ENCODE results near the gene COL5A2. TPM values are rescaled to one million over a fixed set of nuclear protein-coding genes. Genes with fewer than 3 reads are reported as not detected.

Gene COL5A2
- total and polyA plus RNA-seq, 9 of the 15 experiments (the other 6 are each of a cell fraction or from before 2014, with no cell fraction given), result 0.01 to 0.54 (median 0.19) TPM

GRCh38 chr2:189074506-189074905 lies 105.1 kb downstream of the COL5A2 start:
- FAIRE-seq, result no peak
- no peaks in the 10 kb centered on the region for H3K9me3 ChIP-seq (replicated peaks; ENCODE audit: control insufficient read depth, insufficient read depth, low read depth, low read length)
- no peaks in the 10 kb centered on the region for H3K9me1 ChIP-seq (ENCODE audit: control insufficient read depth, insufficient read depth, low read length)
- H3K36me3 ChIP-seq (ENCODE audit: control insufficient read depth, insufficient read depth, low read length), result no peaks in the 10 kb centered on the region
- no peaks in the 10 kb centered on the region for H3K27me3 ChIP-seq (ENCODE audit: control insufficient read depth in 2 of 2, insufficient read depth in 2 of 2, low read length in 2 of 2)
- no peak overlapping the region for H3K27ac ChIP-seq (ENCODE audit: extremely low read depth, low read depth, low read length)
- H3K4me3 ChIP-seq, result no peak overlapping the region
- in situ Hi-C loops (cut with MboI), result no loop called here
- ATAC-seq, result no peak
- no TSS peak for BruUV-seq (replicated peaks)
- no peaks in the 10 kb centered on the region for H4K20me1 ChIP-seq (replicated peaks; ENCODE audit: control insufficient read depth, insufficient read depth, low read length)
- H3K4me2 ChIP-seq (ENCODE audit: insufficient read depth, low read length), result no peak overlapping the region
- ChIA-PET CTCF (ENCODE audit: low intra/inter-chr PET ratio) (no interaction called here), POLR2A (no interaction called here)
- no peak overlapping the region for H2AFZ ChIP-seq (ENCODE audit: low read depth, low read length)
- intact Hi-C loops (cut with micrococcal nuclease), result no loop called here
- H3K4me1 ChIP-seq (replicated peaks in 1 of 2; ENCODE audit: control insufficient read depth in 2 of 2, insufficient read depth in 2 of 2, low read length in 2 of 2), result no peaks in the 10 kb centered on the region
- TF ChIP-seq RHOXF2B (CRISPR knock-in tag; conservative IDR thresholded peaks at IDR 0.05), result no peak
- no peak for TF ChIP-seq SIN3B (IDR thresholded peaks at IDR 0.05; ENCODE audit: low read depth)
- DNase-seq (ENCODE audit: extremely low read depth in 1 of 4, low spot score in 3 of 4), result no peak
- no peaks in the 10 kb centered on the region for H3K79me2 ChIP-seq (ENCODE audit: control insufficient read depth, insufficient read depth, low read length)
- no peak overlapping the region for H3K9ac ChIP-seq (ENCODE audit: insufficient read depth in 1 of 2, low read depth in 2 of 2, low read length in 2 of 2)
- 0% methylated on average over 3 of the region's 3 CpGs for WGBS (ENCODE audit: insufficient coverage, low coverage, missing lambda C conversion rate)

DNA sequence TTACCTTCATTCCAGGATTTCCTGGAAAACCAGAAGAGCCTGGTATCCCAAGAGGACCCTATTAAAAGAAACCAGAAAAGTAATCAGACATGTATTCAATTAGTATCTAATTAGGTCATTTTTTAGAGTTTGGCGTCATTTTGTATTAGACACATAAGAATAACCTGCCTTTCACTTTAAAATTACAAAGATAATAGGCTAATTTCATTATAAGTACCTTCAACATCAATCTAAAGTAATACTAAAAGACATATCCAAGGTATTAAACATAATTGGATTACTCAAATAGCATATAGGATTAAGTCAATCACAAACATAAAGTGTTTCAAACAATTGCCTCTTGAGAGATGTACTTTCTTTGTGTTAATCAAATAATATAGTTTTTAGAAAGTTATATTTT lies 107.5 kb downstream of the COL5A2 start:
- no peak for FAIRE-seq
- in situ Hi-C loops (cut with MboI), result no loop called here
- no peak for ATAC-seq
- Histone ChIP-seq H3K9ac (ENCODE audit: insufficient read depth in 1 of 2, low read depth in 2 of 2, low read length in 2 of 2) (no peak overlapping the region), H3K36me3 (ENCODE audit: control insufficient read depth, insufficient read depth, low read length) (no peaks in the 10 kb centered on the region), H3K27me3 (ENCODE audit: control insufficient read depth in 2 of 2, insufficient read depth in 2 of 2, low read length in 2 of 2) (no peaks in the 10 kb centered on the region), H4K20me1 (replicated peaks; ENCODE audit: control insufficient read depth, insufficient read depth, low read length) (no peaks in the 10 kb centered on the region), H3K4me2 (ENCODE audit: insufficient read depth, low read length) (no peak overlapping the region), H3K9me3 (replicated peaks; ENCODE audit: control insufficient read depth, insufficient read depth, low read depth, low read length) (no peaks in the 10 kb centered on the region), H3K4me1 (replicated peaks in 1 of 2; ENCODE audit: control insufficient read depth in 2 of 2, insufficient read depth in 2 of 2, low read length in 2 of 2) (no peaks in the 10 kb centered on the region), H3K4me3 (no peak overlapping the region), H3K79me2 (ENCODE audit: control insufficient read depth, insufficient read depth, low read length) (no peaks in the 10 kb centered on the region), H2AFZ (ENCODE audit: low read depth, low read length) (no peak overlapping the region), H3K9me1 (ENCODE audit: control insufficient read depth, insufficient read depth, low read length) (no peaks in the 10 kb centered on the region), H3K27ac (ENCODE audit: extremely low read depth, low read depth, low read length) (no peak overlapping the region)
- DNase-seq (ENCODE audit: extremely low read depth in 1 of 4, low spot score in 3 of 4), result no peak
- BruUV-seq (replicated peaks), result no TSS peak
- POLR2A ChIA-PET, result no interaction called here
- TF ChIP-seq SP1 (CRISPR knock-in tag; IDR thresholded peaks at IDR 0.05), result no peak
- 0% methylated on average over 1 of the region's 1 CpG for WGBS (ENCODE audit: insufficient coverage, low coverage, missing lambda C conversion rate)
- intact Hi-C loops (cut with micrococcal nuclease), result no loop called here
- CTCF ChIA-PET (ENCODE audit: low intra/inter-chr PET ratio), result interaction anchor here (0.6 kb wide), 1 partner anchor 1572 kb away, joined by 3 read pairs; no protein-coding TSS in a partner anchor
